ENCODE results near the gene ACAT1.
"Not testable (repeated sequence)": the region's sequence is repeated elsewhere in the genome, so short reads cannot be mapped to it uniquely, and the experiment has no call there.

ACAT1 gene

DNA sequence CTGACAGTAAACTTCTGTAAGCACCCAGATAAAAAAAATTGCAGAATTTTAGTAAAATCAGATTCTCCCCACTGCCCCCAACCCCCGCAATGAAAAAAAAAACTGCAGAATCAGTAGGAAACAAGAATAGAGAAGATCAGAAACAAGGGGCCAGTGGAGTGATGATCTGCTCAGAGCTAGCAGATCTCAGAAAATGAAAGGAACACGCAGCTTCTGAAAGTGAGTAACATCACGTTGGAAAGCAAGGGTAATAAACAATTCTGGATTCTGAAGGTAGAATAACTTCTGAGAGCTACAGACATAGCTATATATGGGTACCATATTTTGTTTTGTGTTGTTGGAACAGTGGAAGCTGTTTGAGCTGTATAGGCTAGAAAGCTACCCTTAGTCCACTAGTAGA, 23.2 kb downstream of the ACAT1 start:
- TF ChIP-seq, protein P1, sequence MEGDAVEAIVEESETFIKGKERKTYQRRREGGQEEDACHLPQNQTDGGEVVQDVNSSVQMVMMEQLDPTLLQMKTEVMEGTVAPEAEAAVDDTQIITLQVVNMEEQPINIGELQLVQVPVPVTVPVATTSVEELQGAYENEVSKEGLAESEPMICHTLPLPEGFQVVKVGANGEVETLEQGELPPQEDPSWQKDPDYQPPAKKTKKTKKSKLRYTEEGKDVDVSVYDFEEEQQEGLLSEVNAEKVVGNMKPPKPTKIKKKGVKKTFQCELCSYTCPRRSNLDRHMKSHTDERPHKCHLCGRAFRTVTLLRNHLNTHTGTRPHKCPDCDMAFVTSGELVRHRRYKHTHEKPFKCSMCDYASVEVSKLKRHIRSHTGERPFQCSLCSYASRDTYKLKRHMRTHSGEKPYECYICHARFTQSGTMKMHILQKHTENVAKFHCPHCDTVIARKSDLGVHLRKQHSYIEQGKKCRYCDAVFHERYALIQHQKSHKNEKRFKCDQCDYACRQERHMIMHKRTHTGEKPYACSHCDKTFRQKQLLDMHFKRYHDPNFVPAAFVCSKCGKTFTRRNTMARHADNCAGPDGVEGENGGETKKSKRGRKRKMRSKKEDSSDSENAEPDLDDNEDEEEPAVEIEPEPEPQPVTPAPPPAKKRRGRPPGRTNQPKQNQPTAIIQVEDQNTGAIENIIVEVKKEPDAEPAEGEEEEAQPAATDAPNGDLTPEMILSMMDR (IDR thresholded peaks at IDR 0.05; ENCODE audit: control insufficient read depth, insufficient read depth, low read depth, low read length, missing control alignments) = no peak
- no peak for DNase-seq (ENCODE audit: low read depth)
- H3K4me3 ChIP-seq (ENCODE audit: control insufficient read depth, low read depth, low read length) = no peak overlapping the region

- no peak for DNase-seq (ENCODE audit: low read depth)
- TF ChIP-seq, protein P1 (IDR thresholded peaks at IDR 0.05; ENCODE audit: control insufficient read depth, insufficient read depth, low read depth, low read length, missing control alignments) = no peak
These were observed 25.8 kb downstream of the ACAT1 start for GRCh38 chr11:108147150-108147549.

DNA sequence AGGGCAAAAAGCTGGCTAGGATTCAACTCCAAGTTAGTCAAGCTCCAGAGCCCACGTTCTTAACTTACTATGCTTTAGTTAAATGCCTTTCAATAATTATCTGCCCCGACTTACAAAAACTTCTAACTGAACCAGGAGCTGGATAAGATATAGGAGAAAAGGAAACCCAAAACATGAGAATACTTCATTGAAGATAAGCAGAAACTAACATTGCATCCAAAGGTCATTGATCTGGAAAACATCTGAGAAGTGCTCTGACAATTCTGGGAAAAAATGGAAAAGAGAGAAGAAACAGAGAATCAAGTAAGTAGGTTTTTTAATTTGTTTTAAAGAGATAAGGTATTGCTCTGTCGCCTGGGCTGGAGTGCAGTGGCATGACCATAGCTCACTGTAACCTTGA, 27.2 kb downstream of the ACAT1 start:
- TF ChIP-seq, protein P1 (IDR thresholded peaks at IDR 0.05; ENCODE audit: control insufficient read depth, insufficient read depth, low read depth, low read length, missing control alignments) = no peak
- DNase-seq (ENCODE audit: low read depth) = no peak
- no peak overlapping the region for H3K4me3 ChIP-seq (ENCODE audit: control insufficient read depth, low read depth, low read length)

More at GRCh38 chr11:108147150-108147549, 25.8 kb downstream of the ACAT1 start:
- H3K4me3 ChIP-seq (ENCODE audit: control insufficient read depth, low read depth, low read length) = no peak overlapping the region

- DNase-seq (ENCODE audit: low read depth) = no peak
These were observed 33.2 kb downstream of the ACAT1 start for GRCh38 chr11:108154591-108154990.

GRCh38 chr11:108160970-108161566, 39.7 kb downstream of the ACAT1 start:
- DNase-seq (ENCODE audit: low read depth) = no peak
- TF ChIP-seq, protein P1 (IDR thresholded peaks at IDR 0.05; ENCODE audit: control insufficient read depth, insufficient read depth, low read depth, low read length, missing control alignments) = no peak
- H3K4me3 ChIP-seq (ENCODE audit: control insufficient read depth, low read depth, low read length) = no peak overlapping the region

More at GRCh38 chr11:108154591-108154990, 33.2 kb downstream of the ACAT1 start:
- TF ChIP-seq, protein P1 (IDR thresholded peaks at IDR 0.05; ENCODE audit: control insufficient read depth, insufficient read depth, low read depth, low read length, missing control alignments) = no peak
- H3K4me3 ChIP-seq (ENCODE audit: control insufficient read depth, low read depth, low read length) = no peak overlapping the region

- not testable (repeated sequence) for DNase-seq (ENCODE audit: low read depth); H3K4me3 ChIP-seq (ENCODE audit: control insufficient read depth, low read depth, low read length)
These were observed 41.5 kb downstream of the ACAT1 start for GRCh38 chr11:108162878-108163277.

- TF ChIP-seq, protein P1 (IDR thresholded peaks at IDR 0.05; ENCODE audit: control insufficient read depth, insufficient read depth, low read depth, low read length, missing control alignments) = no peak
- no peak overlapping the region for H3K4me3 ChIP-seq (ENCODE audit: control insufficient read depth, low read depth, low read length)
- DNase-seq (ENCODE audit: low read depth) = no peak
These were observed 46.3 kb downstream of the ACAT1 start for GRCh38 chr11:108167624-108168023.

All from AG09309 (cell line).